Smooth muscle cell (in vitro differentiated cells): Measurements from ENCODE around the gene ACSM5. TPM values are rescaled to one million over a fixed set of nuclear protein-coding genes. Genes with fewer than 3 reads are reported as not detected.

Experiments
- DNase-seq: peaks from one replicate; lab custom pipeline; 2025; ENCODE audit not compliant: unreplicated experiment; lab: John Stamatoyannopoulos, UW
- H2AFZ ChIP-seq: fragments of 200-600 bp; sonication (generic); 2 replicates; pipeline ENCODE4 v1.6.0; 2016; ENCODE audit warnings: antibody characterized with exemption, low read depth, mild to moderate bottlenecking
- H3F3A ChIP-seq: fragments of 200-600 bp; sonication (generic); 2 replicates; pipeline ENCODE4 v1.6.0; 2017; ENCODE audit warnings: antibody characterized with exemption, low read depth
- H3K27ac ChIP-seq: fragments of 200-600 bp; sonication (generic); 2 replicates; pipeline ENCODE4 v1.5.1; 2016; ENCODE audit warnings: low read depth, mild to moderate bottlenecking
- H3K27me3 ChIP-seq: fragments of 200-600 bp; sonication (generic); 2 replicates; pipeline ENCODE4 v1.6.1; 2016; ENCODE audit warnings: low read depth, mild to moderate bottlenecking
- H3K36me3 ChIP-seq: fragments of 200-600 bp; sonication (generic); 2 replicates; pipeline ENCODE4 v1.5.1; 2016; ENCODE audit warnings: low read depth
- H3K4me1 ChIP-seq: fragments of 200-600 bp; sonication (generic); 2 replicates; pipeline ENCODE4 v1.5.1; 2016; ENCODE audit warnings: low read depth
- H3K4me2 ChIP-seq: fragments of 200-600 bp; sonication (generic); 2 replicates; pipeline ENCODE4 v1.6.0; 2016; ENCODE audit warnings: mild to moderate bottlenecking
- H3K4me3 ChIP-seq: fragments of 200-600 bp; sonication (generic); 2 replicates; pipeline ENCODE4 v1.5.1; 2016; ENCODE audit warnings: mild to moderate bottlenecking
- H3K79me2 ChIP-seq: fragments of 200-600 bp; sonication (generic); 2 replicates; pipeline ENCODE4 v1.6.0; 2016; ENCODE audit warnings: low read depth, mild to moderate bottlenecking
- H3K9ac ChIP-seq: fragments of 200-600 bp; sonication (generic); 2 replicates; pipeline ENCODE4 v1.6.0; 2016; ENCODE audit warnings: low read depth
- H3K9me3 ChIP-seq: fragments of 200-600 bp; sonication (generic); replicated peaks from 2 replicates; pipeline ENCODE4 v1.5.1; 2016; ENCODE audit warnings: low read depth
- H4K20me1 ChIP-seq: fragments of 200-600 bp; sonication (generic); 2 replicates; pipeline ENCODE4 v1.6.0; 2016; ENCODE audit warnings: low read depth
- CTCF ChIP-seq: fragments of 200-600 bp; sonication (generic); IDR thresholded peaks from 2 replicates; pipeline ENCODE4 v1.5.1; 2017; ENCODE audit warnings: borderline replicate concordance, mild to moderate bottlenecking, antibody characterized with exemption; ENCODE audit not compliant: insufficient read depth, poor library complexity, severe bottlenecking
- WGBS: methylation state at CpG from one replicate; pipeline ENCODE4 v1.1.7; 2016; ENCODE audit warnings: low lambda C conversion rate; 5-methylcytosine and 5-hydroxymethylcytosine counted together
- polyA plus RNA-seq: library from polyadenylated mRNA; unstranded; fragments of >200 nt; fragmentation: Nextera tagmentation; extraction: Ambion mirVana; gene quantifications from 2 replicates; pipeline ENCODE4 v1.2.1, GENCODE V29; 2016
- total RNA-seq: library from RNA; depleted of rRNA; stranded (reverse); fragments of >200 nt; gene quantifications from 2 replicates; pipeline ENCODE4 v1.2.3, GENCODE V29; 2014

ACSM5 gene
- total and polyA plus RNA-seq, 2 experiments from 2014 or later, result not detected

- Histone ChIP-seq H3K4me2 (no peak overlapping the region), H2AFZ (no peak overlapping the region), H3K27ac (no peak overlapping the region), H3K36me3 (no peaks in the 10 kb centered on the region), H3K4me1 (no peaks in the 10 kb centered on the region), H3K4me3 (no peak overlapping the region), H3K9ac (no peak overlapping the region), H3K9me3 (no peaks in the 10 kb centered on the region), H3K27me3 (no peaks in the 10 kb centered on the region), H3F3A (no peaks in the 10 kb centered on the region), H3K79me2 (no peaks in the 10 kb centered on the region), H4K20me1 (no peaks in the 10 kb centered on the region)
- 75% methylated on average over 1 of the region's 1 CpG for WGBS
- no peak for TF ChIP-seq CTCF
- no peak for DNase-seq
Measured at GRCh38 chr16:20484726-20485125, 75.4 kb downstream of the ACSM5 start.

- Histone ChIP-seq H4K20me1 (no peaks in the 10 kb centered on the region), H3K4me3 (no peak overlapping the region), H3K9me3 (no peaks in the 10 kb centered on the region), H3K4me1 (no peaks in the 10 kb centered on the region), H3K27me3 (no peaks in the 10 kb centered on the region), H3K27ac (no peak overlapping the region), H3K9ac (no peak overlapping the region), H3K36me3 (no peaks in the 10 kb centered on the region), H2AFZ (no peak overlapping the region), H3K79me2 (no peaks in the 10 kb centered on the region), H3F3A (no peaks in the 10 kb centered on the region), H3K4me2 (no peak overlapping the region)
- no peak for DNase-seq
- TF ChIP-seq CTCF, result no peak
- WGBS, result 68% methylated on average over 1 of the region's 1 CpG
Measured at GRCh38 chr16:20485408-20485807, 76.1 kb downstream of the ACSM5 start.

Other genes starting within 250 kb of the ACSM5 start
- not detected in 2 replicates for gene GP2, start 82.0 kb upstream of the ACSM5 start, total RNA-seq
- not detected in 2 replicates for gene GP2, start 82.0 kb upstream of the ACSM5 start, polyA plus RNA-seq
- not detected in 2 replicates for gene UMOD, start 56.8 kb upstream of the ACSM5 start, total RNA-seq
- gene UMOD, start 56.8 kb upstream of the ACSM5 start, polyA plus RNA-seq, result not detected in 2 replicates
- not detected in 2 replicates for gene PDILT, start 4.8 kb upstream of the ACSM5 start, total RNA-seq
- gene PDILT, start 4.8 kb upstream of the ACSM5 start, polyA plus RNA-seq, result not detected in 2 replicates
- not detected in 2 replicates for gene ACSM2A, start 42.0 kb downstream of the ACSM5 start, total RNA-seq
- gene ACSM2A, start 42.0 kb downstream of the ACSM5 start, polyA plus RNA-seq, result not detected in 2 replicates
- gene ACSM2B, start 166.8 kb downstream of the ACSM5 start, total RNA-seq, result not detected in 2 replicates
- not detected in 2 replicates for gene ACSM2B, start 166.8 kb downstream of the ACSM5 start, polyA plus RNA-seq